Measurements from ENCODE around the gene FLT4. TPM values are rescaled to one million over a fixed set of nuclear protein-coding genes. Genes with fewer than 3 reads are reported as not detected.
"Not testable (repeated sequence)": the region's sequence is repeated elsewhere in the genome, so short reads cannot be mapped to it uniquely, and the experiment has no call there.

The FLT4 gene
- total RNA-seq: 5.8 TPM
- long read RNA-seq, partial matches to known transcripts: 3 of 6 reads
- long read RNA-seq, other reads (novel, unspliced or antisense): 3 of 6 reads

GRCh38 chr5:180649297-180650039 lies at the start of gene FLT4:
TSS of gene FLT4 (minus strand) at chr5:180649600. CDS start at chr5:180649545, 55 bp downstream.
- DNase-seq (ENCODE audit: low spot score): no peak

GRCh38 chr5:180699042-180699441 lies 49.6 kb upstream of the FLT4 start:
- DNase-seq (ENCODE audit: low spot score): no peak
- intact Hi-C loops (cut with DNase I): no loop called here

More at GRCh38 chr5:180649297-180650039, at the start of gene FLT4:
- intact Hi-C loops (cut with DNase I): no loop called here

GRCh38 chr5:180696116-180696515 lies 46.7 kb upstream of the FLT4 start:
- DNase-seq (ENCODE audit: low spot score): no peak
- intact Hi-C loops (cut with DNase I): no loop called here

- intact Hi-C loops (cut with DNase I): no loop called here
Observed at GRCh38 chr5:180692429-180692828, 43.0 kb upstream of the FLT4 start.

GRCh38 chr5:180691046-180691445 lies 41.6 kb upstream of the FLT4 start:
- no peak for DNase-seq (ENCODE audit: low spot score)
- intact Hi-C loops (cut with DNase I): no loop called here

More at GRCh38 chr5:180692429-180692828, 43.0 kb upstream of the FLT4 start:
- DNase-seq (ENCODE audit: low spot score): no peak

GRCh38 chr5:180690562-180690961 lies 41.2 kb upstream of the FLT4 start:
- no peak for DNase-seq (ENCODE audit: low spot score)
- intact Hi-C loops (cut with DNase I): no loop called here

GRCh38 chr5:180689775-180690174 lies 40.4 kb upstream of the FLT4 start:
- no peak for DNase-seq (ENCODE audit: low spot score)
- intact Hi-C loops (cut with DNase I): no loop called here

GRCh38 chr5:180689071-180689694 lies 39.8 kb upstream of the FLT4 start:
- no peak for DNase-seq (ENCODE audit: low spot score)
- intact Hi-C loops (cut with DNase I): no loop called here

- intact Hi-C loops (cut with DNase I): no loop called here
- no peak for DNase-seq (ENCODE audit: low spot score)
Observed at GRCh38 chr5:180688330-180689070, 39.1 kb upstream of the FLT4 start.

- intact Hi-C loops (cut with DNase I); DNase-seq (ENCODE audit: low spot score): not testable (repeated sequence)
Observed at GRCh38 chr5:180686799-180687198, 37.4 kb upstream of the FLT4 start.

GRCh38 chr5:180684623-180685161 lies 35.3 kb upstream of the FLT4 start:
- no peak for DNase-seq (ENCODE audit: low spot score)
- intact Hi-C loops (cut with DNase I): no loop called here

- DNase-seq (ENCODE audit: low spot score): no peak
- intact Hi-C loops (cut with DNase I): no loop called here
Observed at GRCh38 chr5:180683220-180683922, 34.0 kb upstream of the FLT4 start.

GRCh38 chr5:180682560-180682959 lies 33.2 kb upstream of the FLT4 start:
- DNase-seq (ENCODE audit: low spot score): no peak
- intact Hi-C loops (cut with DNase I): no loop called here

- intact Hi-C loops (cut with DNase I); DNase-seq (ENCODE audit: low spot score): not testable (repeated sequence)
Observed at GRCh38 chr5:180682008-180682407, 32.6 kb upstream of the FLT4 start.

- intact Hi-C loops (cut with DNase I); DNase-seq (ENCODE audit: low spot score): not testable (repeated sequence)
Observed at GRCh38 chr5:180678319-180678718, 28.9 kb upstream of the FLT4 start.

GRCh38 chr5:180675036-180675635 lies 25.7 kb upstream of the FLT4 start:
- intact Hi-C loops (cut with DNase I): no loop called here
- DNase-seq (ENCODE audit: low spot score): no peak

GRCh38 chr5:180674090-180674475 lies 24.7 kb upstream of the FLT4 start:
- DNase-seq (ENCODE audit: low spot score); intact Hi-C loops (cut with DNase I): not testable (repeated sequence)

GRCh38 chr5:180673371-180674089 lies 24.1 kb upstream of the FLT4 start:
- no peak for DNase-seq (ENCODE audit: low spot score)
- intact Hi-C loops (cut with DNase I): no loop called here

Data from cardiac septum (tissue), 1 donor.